GM21528 (cell line): ENCODE data around the gene MAPT.
A peak's percentile ranks its signal among the peaks of the same experiment; 100 is the strongest.
"Not testable (repeated sequence)": the region's sequence is repeated elsewhere in the genome, so short reads cannot be mapped to it uniquely, and the experiment has no call there.

Experiments
- ATAC-seq: cut with Tn5 transposase; IDR thresholded peaks from one replicate; pipeline ENCODE4 v1.9.1; 2021; ENCODE audit warnings: mild to moderate bottlenecking, moderate library complexity; ENCODE audit not compliant: unreplicated experiment, low FRiP score

The MAPT gene

GRCh38 chr17:46000292-46000691 lies 105.9 kb downstream of the MAPT start:
- no peak for ATAC-seq

DNA sequence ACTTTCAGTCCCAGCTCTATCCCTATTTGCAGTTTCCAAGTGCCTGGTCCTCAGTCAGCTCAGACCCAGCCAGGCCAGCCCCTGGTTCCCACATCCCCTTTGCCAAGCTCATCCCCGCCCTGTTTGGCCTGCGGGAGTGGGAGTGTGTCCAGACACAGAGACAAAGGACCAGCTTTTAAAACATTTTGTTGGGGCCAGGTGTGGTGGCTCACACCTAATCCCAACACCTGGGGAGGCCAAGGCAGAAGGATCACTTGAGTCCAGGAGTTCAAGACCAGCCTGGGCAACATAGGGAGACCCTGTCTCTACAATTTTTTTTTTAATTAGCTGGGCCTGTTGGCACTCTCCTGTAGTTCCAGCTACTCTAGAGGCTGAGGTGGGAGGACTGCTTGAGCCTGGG lies 106.4 kb downstream of the MAPT start:
- ATAC-seq: no peak

DNA sequence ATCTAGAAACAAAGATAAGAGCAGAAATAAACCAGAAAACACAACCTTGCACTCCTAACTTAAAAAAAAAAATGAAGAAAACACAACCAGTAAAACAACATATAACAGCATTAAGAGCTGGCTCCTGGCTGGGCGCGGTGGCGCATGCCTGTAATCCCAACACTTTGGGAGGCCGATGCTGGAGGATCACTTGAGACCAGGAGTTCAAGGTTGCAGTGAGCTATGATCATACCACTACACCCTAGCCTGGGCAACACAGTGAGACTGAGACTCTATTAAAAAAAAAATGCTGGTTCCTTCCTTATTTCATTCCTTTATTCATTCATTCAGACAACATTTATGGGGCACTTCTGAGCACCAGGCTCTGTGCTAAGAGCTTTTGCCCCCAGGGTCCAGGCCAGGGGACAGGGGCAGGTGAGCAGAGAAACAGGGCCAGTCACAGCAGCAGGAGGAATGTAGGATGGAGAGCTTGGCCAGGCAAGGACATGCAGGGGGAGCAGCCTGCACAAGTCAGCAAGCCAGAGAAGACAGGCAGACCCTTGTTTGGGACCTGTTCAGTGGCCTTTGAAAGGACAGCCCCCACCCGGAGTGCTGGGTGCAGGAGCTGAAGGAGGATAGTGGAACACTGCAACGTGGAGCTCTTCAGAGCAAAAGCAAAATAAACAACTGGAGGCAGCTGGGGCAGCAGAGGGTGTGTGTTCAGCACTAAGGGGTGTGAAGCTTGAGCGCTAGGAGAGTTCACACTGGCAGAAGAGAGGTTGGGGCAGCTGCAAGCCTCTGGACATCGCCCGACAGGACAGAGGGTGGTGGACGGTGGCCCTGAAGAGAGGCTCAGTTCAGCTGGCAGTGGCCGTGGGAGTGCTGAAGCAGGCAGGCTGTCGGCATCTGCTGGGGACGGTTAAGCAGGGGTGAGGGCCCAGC lies 107.3 kb downstream of the MAPT start:
- no peak for ATAC-seq

- no peak for ATAC-seq
Measured at GRCh38 chr17:46002311-46002972, 108.1 kb downstream of the MAPT start.

DNA sequence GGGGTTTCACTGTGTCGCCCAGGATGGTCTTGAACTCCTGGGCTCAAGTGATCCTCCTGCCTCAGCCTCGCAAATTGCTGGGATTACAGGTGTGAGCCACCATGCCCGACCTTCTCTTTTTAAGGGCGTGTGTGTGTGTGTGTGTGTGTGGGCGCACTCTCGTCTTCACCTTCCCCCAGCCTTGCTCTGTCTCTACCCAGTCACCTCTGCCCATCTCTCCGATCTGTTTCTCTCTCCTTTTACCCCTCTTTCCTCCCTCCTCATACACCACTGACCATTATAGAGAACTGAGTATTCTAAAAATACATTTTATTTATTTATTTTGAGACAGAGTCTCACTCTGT lies 108.6 kb downstream of the MAPT start:
- no peak for ATAC-seq

- no peak for ATAC-seq
Measured at GRCh38 chr17:46003907-46004748, 109.8 kb downstream of the MAPT start.

GRCh38 chr17:46006082-46006481 lies 111.7 kb downstream of the MAPT start:
- not testable (repeated sequence) for ATAC-seq

DNA sequence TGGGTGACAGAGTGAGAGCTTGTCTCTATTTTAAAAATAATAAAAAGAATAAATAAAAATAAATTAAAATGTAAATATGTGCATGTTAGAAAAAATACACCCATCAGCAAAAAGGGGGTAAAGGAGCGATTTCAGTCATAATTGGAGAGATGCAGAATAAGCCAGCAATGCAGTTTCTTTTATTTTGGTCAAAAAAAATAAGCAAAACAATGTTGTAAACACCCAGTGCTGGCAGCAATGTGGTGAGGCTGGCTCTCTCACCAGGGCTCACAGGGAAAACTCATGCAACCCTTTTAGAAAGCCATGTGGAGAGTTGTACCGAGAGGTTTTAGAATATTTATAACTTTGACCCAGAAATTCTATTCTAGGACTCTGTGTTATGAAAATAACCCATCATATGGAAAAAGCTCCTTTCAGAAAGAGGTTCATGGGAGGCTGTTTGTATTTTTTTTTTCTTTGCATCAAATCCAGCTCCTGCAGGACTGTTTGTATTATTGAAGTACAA lies 113.2 kb downstream of the MAPT start:
- no peak for ATAC-seq

DNA sequence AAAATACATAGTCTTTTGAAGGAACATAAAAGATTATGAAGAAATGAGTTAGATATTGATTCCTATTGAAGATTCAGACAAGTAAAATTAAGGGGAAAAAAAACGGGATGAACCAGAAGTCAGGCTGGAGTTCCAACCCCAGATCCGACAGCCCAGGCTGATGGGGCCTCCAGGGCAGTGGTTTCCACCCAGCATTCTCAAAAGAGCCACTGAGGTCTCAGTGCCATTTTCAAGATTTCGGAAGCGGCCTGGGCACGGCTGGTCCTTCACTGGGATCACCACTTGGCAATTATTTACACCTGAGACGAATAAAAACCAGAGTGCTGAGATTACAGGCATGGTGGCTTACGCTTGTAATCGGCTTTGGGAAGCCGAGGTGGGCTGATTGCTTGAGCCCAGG lies 114.2 kb downstream of the MAPT start:
- ATAC-seq: no peak

DNA sequence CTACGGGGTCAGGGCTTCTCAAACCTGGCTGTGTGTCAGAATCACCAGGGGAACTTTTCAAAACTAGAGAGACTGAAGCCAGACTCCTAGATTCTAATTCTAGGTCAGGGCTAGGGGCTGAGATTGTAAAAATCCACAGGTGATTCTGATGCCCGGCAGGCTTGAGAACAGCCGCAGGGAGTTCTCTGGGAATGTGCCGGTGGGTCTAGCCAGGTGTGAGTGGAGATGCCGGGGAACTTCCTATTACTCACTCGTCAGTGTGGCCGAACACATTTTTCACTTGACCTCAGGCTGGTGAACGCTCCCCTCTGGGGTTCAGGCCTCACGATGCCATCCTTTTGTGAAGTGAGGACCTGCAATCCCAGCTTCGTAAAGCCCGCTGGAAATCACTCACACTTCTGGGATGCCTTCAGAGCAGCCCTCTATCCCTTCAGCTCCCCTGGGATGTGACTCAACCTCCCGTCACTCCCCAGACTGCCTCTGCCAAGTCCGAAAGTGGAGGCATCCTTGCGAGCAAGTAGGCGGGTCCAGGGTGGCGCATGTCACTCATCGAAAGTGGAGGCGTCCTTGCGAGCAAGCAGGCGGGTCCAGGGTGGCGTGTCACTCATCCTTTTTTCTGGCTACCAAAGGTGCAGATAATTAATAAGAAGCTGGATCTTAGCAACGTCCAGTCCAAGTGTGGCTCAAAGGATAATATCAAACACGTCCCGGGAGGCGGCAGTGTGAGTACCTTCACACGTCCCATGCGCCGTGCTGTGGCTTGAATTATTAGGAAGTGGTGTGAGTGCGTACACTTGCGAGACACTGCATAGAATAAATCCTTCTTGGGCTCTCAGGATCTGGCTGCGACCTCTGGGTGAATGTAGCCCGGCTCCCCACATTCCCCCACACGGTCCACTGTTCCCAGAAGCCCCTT lies 115.6 kb downstream of the MAPT start:
- ATAC-seq: no peak

GRCh38 chr17:46010597-46011186 lies 116.3 kb downstream of the MAPT start:
- ATAC-seq: no peak

DNA sequence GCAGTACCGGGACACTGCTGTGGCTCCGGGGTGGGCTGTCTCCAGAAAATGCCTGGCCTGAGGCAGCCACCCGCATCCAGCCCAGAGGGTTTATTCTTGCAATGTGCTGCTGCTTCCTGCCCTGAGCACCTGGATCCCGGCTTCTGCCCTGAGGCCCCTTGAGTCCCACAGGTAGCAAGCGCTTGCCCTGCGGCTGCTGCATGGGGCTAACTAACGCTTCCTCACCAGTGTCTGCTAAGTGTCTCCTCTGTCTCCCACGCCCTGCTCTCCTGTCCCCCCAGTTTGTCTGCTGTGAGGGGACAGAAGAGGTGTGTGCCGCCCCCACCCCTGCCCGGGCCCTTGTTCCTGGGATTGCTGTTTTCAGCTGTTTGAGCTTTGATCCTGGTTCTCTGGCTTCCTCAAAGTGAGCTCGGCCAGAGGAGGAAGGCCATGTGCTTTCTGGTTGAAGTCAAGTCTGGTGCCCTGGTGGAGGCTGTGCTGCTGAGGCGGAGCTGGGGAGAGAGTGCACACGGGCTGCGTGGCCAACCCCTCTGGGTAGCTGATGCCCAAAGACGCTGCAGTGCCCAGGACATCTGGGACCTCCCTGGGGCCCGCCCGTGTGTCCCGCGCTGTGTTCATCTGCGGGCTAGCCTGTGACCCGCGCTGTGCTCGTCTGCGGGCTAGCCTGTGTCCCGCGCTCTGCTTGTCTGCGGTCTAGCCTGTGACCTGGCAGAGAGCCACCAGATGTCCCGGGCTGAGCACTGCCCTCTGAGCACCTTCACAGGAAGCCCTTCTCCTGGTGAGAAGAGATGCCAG lies 117.6 kb downstream of the MAPT start:
- ATAC-seq: no peak

- ATAC-seq: no peak
Measured at GRCh38 chr17:46012506-46013079, 118.2 kb downstream of the MAPT start.

GRCh38 chr17:46013127-46013501 lies 118.8 kb downstream of the MAPT start:
- no peak for ATAC-seq

- ATAC-seq: no peak
Measured at GRCh38 chr17:46013502-46014165, 119.3 kb downstream of the MAPT start.

DNA sequence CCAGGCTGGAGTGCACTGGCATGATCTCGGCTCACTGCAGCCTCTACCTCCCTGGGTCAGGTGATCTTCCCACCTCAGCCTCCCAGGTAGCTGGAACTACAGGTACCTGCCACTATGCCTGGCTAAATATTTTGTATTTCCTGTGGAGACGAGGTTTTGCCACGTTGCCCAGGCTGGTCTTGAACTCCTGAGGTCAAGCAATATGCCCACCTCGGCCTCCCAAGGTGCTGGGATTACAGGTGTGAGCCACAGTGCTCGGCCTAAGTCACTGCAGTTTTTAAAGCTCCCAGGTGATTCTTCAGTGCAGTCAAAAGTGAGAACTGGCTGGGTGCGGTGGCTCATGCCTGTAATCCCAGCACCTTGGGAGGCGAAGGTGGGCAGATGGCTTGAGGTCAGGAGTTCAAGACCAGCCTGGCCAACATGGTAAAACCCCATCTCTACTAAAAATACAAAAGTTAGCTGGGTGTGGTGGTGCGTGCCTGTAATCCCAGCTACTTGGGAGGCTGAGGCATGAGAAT lies 125.1 kb downstream of the MAPT start:
- not testable (repeated sequence) for ATAC-seq

DNA sequence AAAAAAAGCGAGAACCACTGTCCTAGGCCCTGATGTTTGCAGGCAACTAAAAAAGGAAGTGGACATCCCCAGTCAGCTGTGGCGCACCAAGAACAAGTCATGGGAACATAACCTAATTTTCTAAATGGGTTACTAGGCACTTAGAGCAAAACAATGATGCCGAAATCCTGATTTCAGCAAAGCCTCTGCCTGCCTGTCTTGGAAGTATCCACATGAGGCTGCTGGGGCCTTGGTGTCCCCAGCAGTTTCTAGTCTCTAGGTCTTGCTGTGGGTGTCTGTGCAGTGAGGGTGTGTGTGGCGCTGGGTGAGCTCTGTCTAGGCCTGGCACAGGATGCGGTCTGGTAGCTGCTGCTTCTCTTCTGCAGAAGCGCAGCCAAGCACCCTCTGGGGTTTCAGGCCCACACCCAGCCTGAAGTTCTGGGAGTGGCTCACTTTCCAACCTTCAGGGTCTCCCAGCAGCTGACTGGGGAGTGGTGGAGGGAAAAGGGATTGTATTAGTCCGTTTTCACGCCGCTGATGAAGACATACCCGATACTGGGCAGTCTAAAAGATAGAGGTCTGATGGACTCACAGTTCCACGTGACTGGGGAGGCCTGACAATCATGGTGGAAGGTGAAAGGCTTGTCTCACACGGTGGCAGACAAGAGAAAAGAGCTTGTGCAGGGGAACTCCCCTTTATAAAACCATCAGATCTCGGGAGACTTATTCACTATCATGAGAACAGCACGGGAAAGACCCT lies 125.8 kb downstream of the MAPT start:
- peak; percentile 58 for ATAC-seq
